GM12878 (cell line): ENCODE data around the gene NTN1. TPM values are rescaled to one million over a fixed set of nuclear protein-coding genes. Genes with fewer than 3 reads are reported as not detected.

ENCODE experiments used
- ATAC-seq: fragments of 200-7000 bp; cut with Tn5 transposase; 3 replicates; pipeline ENCODE4 v1.9.1; 2020; ENCODE audit warnings: mild to moderate bottlenecking, moderate library complexity
- BruUV-seq: library from RNA; stranded (reverse); fragments of 400-500 nt; replicated peaks from 2 replicates; lab custom pipeline; 2021; lab: Mats Ljungman, UMichigan
- CTCF ChIA-PET: fragments of 300-600 bp; sonication (Branson Sonifier 250); formaldehyde crosslinking; extraction: SDS; loops from one replicate; lab custom pipeline; 2021; ENCODE audit warnings: inconsistent platforms; lab: Yijun Ruan, JAX
- POLR2A ChIA-PET: fragments of 350-600 bp; formaldehyde crosslinking; extraction: SDS; loops from one replicate; lab custom pipeline; 2021; ENCODE audit warnings: inconsistent platforms; lab: Charles Lee
- RAD21 ChIA-PET: fragments of 300-600 bp; sonication (Branson Sonifier 250); formaldehyde crosslinking; loops from one replicate; lab custom pipeline; 2023; ENCODE audit warnings: antibody characterized with exemption; ENCODE audit not compliant: unreplicated experiment; lab: Charles Lee
- SMC1A ChIA-PET: fragments of 300-600 bp; sonication (Branson Sonifier 250); formaldehyde crosslinking; loops from one replicate; lab custom pipeline; 2023; ENCODE audit not compliant: unreplicated experiment, uncharacterized antibody; lab: Charles Lee
- DNase-seq: peaks from one replicate; pipeline ENCODE4 v3.0.0-alpha.2; 2011; ENCODE audit warnings: low read depth, low spot score
- FAIRE-seq: peaks from 3 replicates; lab custom pipeline; 2011; peaks lifted over from hg19 to GRCh38; lab: Jason Lieb, UNC
- H2AFZ ChIP-seq: 2 replicates; pipeline ENCODE4 v1.6.0; 2011; ENCODE audit warnings: low read depth, low read length, control low read depth; ENCODE audit not compliant: control insufficient read depth
- H3K27ac ChIP-seq: 2 replicates; pipeline ENCODE4 v1.5.1; 2011; ENCODE audit warnings: control low read depth; ENCODE audit not compliant: control insufficient read depth, insufficient read depth
- H3K27me3 ChIP-seq, 2 experiments: replicated peaks in 1 of 2; 2 replicates each; pipeline versions ENCODE4 v1.6.0 to v1.6.1; 2011; ENCODE audit warnings: low read length in 1 of 2; ENCODE audit not compliant: control insufficient read depth in 2 of 2, insufficient read depth in 2 of 2
- H3K36me3 ChIP-seq, 2 experiments: 2 replicates each; pipeline ENCODE4 v1.5.1; 2011; ENCODE audit warnings: low read length in 1 of 2; ENCODE audit not compliant: control insufficient read depth in 2 of 2, insufficient read depth in 2 of 2
- H3K4me1 ChIP-seq: 2 replicates; pipeline ENCODE4 v1.6.1; 2011; ENCODE audit warnings: mild to moderate bottlenecking, low read length, moderate library complexity, mixed read lengths; ENCODE audit not compliant: control insufficient read depth, insufficient read depth
- H3K4me2 ChIP-seq: 2 replicates; pipeline ENCODE4 v1.6.0; 2011; ENCODE audit warnings: control low read depth; ENCODE audit not compliant: control insufficient read depth, insufficient read depth
- H3K4me3 ChIP-seq: fragments of 200-600 bp; sonication (generic); 2 replicates; pipeline ENCODE4 v1.5.1; 2016
- H3K79me2 ChIP-seq: 2 replicates; pipeline ENCODE4 v1.6.0; 2011; ENCODE audit warnings: low read length; ENCODE audit not compliant: control insufficient read depth, insufficient read depth
- H3K9ac ChIP-seq: 2 replicates; pipeline ENCODE4 v1.8.0; 2011; ENCODE audit warnings: low read length, control low read depth, mixed read lengths; ENCODE audit not compliant: control insufficient read depth, insufficient read depth
- H3K9me3 ChIP-seq: replicated peaks from 3 replicates; pipeline ENCODE4 v1.5.1; 2011; ENCODE audit warnings: mild to moderate bottlenecking, low read length; ENCODE audit not compliant: control insufficient read depth, insufficient read depth
- H4K20me1 ChIP-seq: 2 replicates; pipeline ENCODE4 v1.6.0; 2011; ENCODE audit not compliant: control insufficient read depth, insufficient read depth
- ATF7 ChIP-seq: fragments of 450-650 bp; IDR thresholded peaks from 2 replicates; pipeline ENCODE4 v1.6.1; 2016; ENCODE audit warnings: low read depth, mild to moderate bottlenecking
- JUND ChIP-seq: IDR thresholded peaks from 2 replicates; pipeline ENCODE4 v1.6.1; 2012; ENCODE audit warnings: low read depth, mild to moderate bottlenecking, low read length, improper control_type of control experiment, moderate library complexity
- RB1 ChIP-seq: fragments of 450-650 bp; formaldehyde crosslinking; IDR thresholded peaks from 2 replicates; pipeline ENCODE4 v1.6.1; 2017; ENCODE audit warnings: mild to moderate bottlenecking, borderline replicate concordance
- RCOR1 ChIP-seq: conservative IDR thresholded peaks from 2 replicates; pipeline ENCODE4 v1.6.1; 2012; ENCODE audit warnings: low read depth, low read length, improper control_type of control experiment
- RELA ChIP-seq: fragments of 450-650 bp; IDR thresholded peaks from 2 replicates; pipeline ENCODE4 v1.8.0; 2014; ENCODE audit warnings: borderline replicate concordance; ENCODE audit not compliant: partially characterized antibody
- SKIL ChIP-seq: fragments of 450-650 bp; IDR thresholded peaks from 2 replicates; pipeline ENCODE4 v1.6.1; 2017; ENCODE audit warnings: mild to moderate bottlenecking, low read depth, inconsistent platforms; ENCODE audit not compliant: poor library complexity, severe bottlenecking
- WRNIP1 ChIP-seq: IDR thresholded peaks from 2 replicates; pipeline ENCODE4 v1.6.1; 2011; ENCODE audit warnings: low read depth, low read length, improper control_type of control experiment, borderline replicate concordance
- ZBTB33 ChIP-seq: fragments of 450-650 bp; IDR thresholded peaks from 2 replicates; pipeline ENCODE4 v1.6.1; 2017; ENCODE audit warnings: mild to moderate bottlenecking
- ZZZ3 ChIP-seq: IDR thresholded peaks from 2 replicates; pipeline ENCODE4 v1.6.1; 2011; ENCODE audit warnings: low read depth; ENCODE audit not compliant: control insufficient read depth, insufficient read length
- WGBS: methylation state at CpG from one replicate; pipeline ENCODE4 v1.1.6; 2016; ENCODE audit warnings: low lambda C conversion rate; ENCODE audit not compliant: insufficient replicate concordance, insufficient coverage; ENCODE audit errors: missing lambda C conversion rate; 5-methylcytosine and 5-hydroxymethylcytosine counted together
- in situ Hi-C: fragments of 300-500 bp; cut with MboI; formaldehyde crosslinking; loops from 9 replicates; pipeline ENCODE4 v1.14.3; 2018; ENCODE audit warnings: mixed read lengths
- intact Hi-C: fragments of 100-400 bp; cut with micrococcal nuclease; formaldehyde crosslinking; loops from one replicate; pipeline ENCODE4 v1.14.2; 2022; ENCODE audit not compliant: unreplicated experiment
- polyA plus RNA-seq, 11 experiments: library from polyadenylated mRNA; depleted of rRNA in 4 of 11; unstranded in 6 of 11; stranded (reverse) in 5 of 11; fragments of >200 nt; fragmentation: Nextera tagmentation in 4 of 11; fragmentation: Illumina TruSeq in 1 of 11; extraction: Ambion mirVana in 4 of 11; extraction: Trizol in 1 of 11; gene quantifications; 1 replicate in 1 of 11; 2 replicates in 10 of 11; pipeline versions ENCODE4 v1.2.1 to v1.2.3, GENCODE V29; 2011 to 2016; ENCODE audit warnings: inconsistent platforms in 2 of 11, missing spikeins in 2 of 11, low read depth in 1 of 11
- total RNA-seq, 4 experiments: library from RNA; depleted of rRNA in 3 of 4; stranded (reverse); fragments of >200 nt in 3 of 4; fragmentation: Illumina TruSeq in 1 of 4; extraction: Trizol in 1 of 4; gene quantifications; 2 replicates each; pipeline versions ENCODE4 v1.2.1 to v1.2.3, GENCODE V29; 2013 to 2021

Gene NTN1
- total and polyA plus RNA-seq, 10 of the 15 experiments (the other 5 are each of a cell fraction or from before 2014, with no cell fraction given) = 0.02 to 0.89 (median 0.35) TPM

- ATAC-seq (no peak), FAIRE-seq (no peak)
- Histone ChIP-seq H3K4me1 (peaks cover 4% of the 10 kb centered on the region; the same call in 1 of the 2 replicates), H3K79me2 (no peaks in the 10 kb centered on the region), H3K9me3 (no peaks in the 10 kb centered on the region), H2AFZ (no peak overlapping the region), H3K36me3 (no peaks in the 10 kb centered on the region), H3K4me3 (no peak overlapping the region), H3K27me3 (no peaks in the 10 kb centered on the region), H3K27ac (no peak overlapping the region), H3K9ac (no peak overlapping the region), H3K4me2 (no peak overlapping the region)
- in situ Hi-C loops (no loop called here), intact Hi-C loops (no loop called here)
- SMC1A ChIA-PET = no interaction called here
- BruUV-seq = no TSS peak
- POLR2A ChIA-PET = no interaction called here
- RAD21 ChIA-PET = interaction anchor here (0.6 kb wide), 1 partner anchor 260 kb away, joined by 3 read pairs; no protein-coding TSS in a partner anchor
- 88% methylated on average over 3 of the region's 3 CpGs for WGBS
- CTCF ChIA-PET = interaction anchor here (0.6 kb wide), 1 partner anchor 498 kb away, joined by 3 read pairs; no protein-coding TSS in a partner anchor
- TF ChIP-seq SKIL = no peak
- TF ChIP-seq ZZZ3 = no peak
- TF ChIP-seq ZBTB33 = no peak
- no peak for TF ChIP-seq RB1
- no peak for TF ChIP-seq ATF7
- TF ChIP-seq RELA = no peak
- TF ChIP-seq WRNIP1 = no peak
- TF ChIP-seq RCOR1 = no peak
- no peak for TF ChIP-seq JUND
- TF ChIP-seq, all 136 proteins: peak for 0
- no peaks in the 10 kb centered on the region for H4K20me1 ChIP-seq
- DNase-seq = no peak
Observed at GRCh38 chr17:9253308-9253707, 232.0 kb downstream of the NTN1 start.
